GM13977 (cell line): ENCODE results near the gene SNAPC2.

ENCODE experiments used
- DNase-seq: peaks from one replicate; pipeline ENCODE4 v3.0.0; 2012; ENCODE audit warnings: low spot score
- in situ Hi-C: fragments of 300-500 bp; cut with MboI; formaldehyde crosslinking; loops from one replicate; pipeline ENCODE4 v1.12.0; 2022; ENCODE audit warnings: low sequenced_read_pairs, low pct_unique_long_range_greater_than_20kb, mixed read lengths, inconsistent platforms; ENCODE audit not compliant: unreplicated experiment
- TF ChIP-seq, protein P1 (sequence below): IDR thresholded peaks from 2 replicates; pipeline ENCODE4 v1.5.1; 2012; ENCODE audit warnings: mild to moderate bottlenecking, control low read depth; ENCODE audit not compliant: insufficient read depth; ENCODE audit errors: extremely low read depth, missing control alignments

The SNAPC2 gene

DNA sequence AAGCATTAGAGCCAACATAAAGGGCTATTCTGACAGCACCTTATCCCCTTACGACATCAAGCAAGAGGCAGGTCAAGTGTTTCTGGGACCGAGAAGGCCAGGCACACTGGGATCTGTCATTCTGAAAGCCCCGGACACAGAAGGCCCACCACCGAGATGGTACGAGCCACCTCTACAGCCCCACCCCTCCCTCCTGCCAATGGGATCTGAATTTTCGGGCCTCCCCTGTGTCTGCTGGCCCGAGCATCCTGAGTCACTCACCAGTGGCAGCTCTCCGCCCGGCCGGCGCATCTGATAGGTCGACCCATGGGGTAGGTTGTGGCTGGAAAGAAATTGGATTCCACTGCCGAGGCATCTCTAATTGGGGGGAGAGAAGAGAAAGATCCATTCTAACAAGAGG, 20.7 kb downstream of the SNAPC2 start:
- TF ChIP-seq, protein P1, sequence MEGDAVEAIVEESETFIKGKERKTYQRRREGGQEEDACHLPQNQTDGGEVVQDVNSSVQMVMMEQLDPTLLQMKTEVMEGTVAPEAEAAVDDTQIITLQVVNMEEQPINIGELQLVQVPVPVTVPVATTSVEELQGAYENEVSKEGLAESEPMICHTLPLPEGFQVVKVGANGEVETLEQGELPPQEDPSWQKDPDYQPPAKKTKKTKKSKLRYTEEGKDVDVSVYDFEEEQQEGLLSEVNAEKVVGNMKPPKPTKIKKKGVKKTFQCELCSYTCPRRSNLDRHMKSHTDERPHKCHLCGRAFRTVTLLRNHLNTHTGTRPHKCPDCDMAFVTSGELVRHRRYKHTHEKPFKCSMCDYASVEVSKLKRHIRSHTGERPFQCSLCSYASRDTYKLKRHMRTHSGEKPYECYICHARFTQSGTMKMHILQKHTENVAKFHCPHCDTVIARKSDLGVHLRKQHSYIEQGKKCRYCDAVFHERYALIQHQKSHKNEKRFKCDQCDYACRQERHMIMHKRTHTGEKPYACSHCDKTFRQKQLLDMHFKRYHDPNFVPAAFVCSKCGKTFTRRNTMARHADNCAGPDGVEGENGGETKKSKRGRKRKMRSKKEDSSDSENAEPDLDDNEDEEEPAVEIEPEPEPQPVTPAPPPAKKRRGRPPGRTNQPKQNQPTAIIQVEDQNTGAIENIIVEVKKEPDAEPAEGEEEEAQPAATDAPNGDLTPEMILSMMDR = no peak
- no peak for DNase-seq
- in situ Hi-C loops = no loop called here

DNA sequence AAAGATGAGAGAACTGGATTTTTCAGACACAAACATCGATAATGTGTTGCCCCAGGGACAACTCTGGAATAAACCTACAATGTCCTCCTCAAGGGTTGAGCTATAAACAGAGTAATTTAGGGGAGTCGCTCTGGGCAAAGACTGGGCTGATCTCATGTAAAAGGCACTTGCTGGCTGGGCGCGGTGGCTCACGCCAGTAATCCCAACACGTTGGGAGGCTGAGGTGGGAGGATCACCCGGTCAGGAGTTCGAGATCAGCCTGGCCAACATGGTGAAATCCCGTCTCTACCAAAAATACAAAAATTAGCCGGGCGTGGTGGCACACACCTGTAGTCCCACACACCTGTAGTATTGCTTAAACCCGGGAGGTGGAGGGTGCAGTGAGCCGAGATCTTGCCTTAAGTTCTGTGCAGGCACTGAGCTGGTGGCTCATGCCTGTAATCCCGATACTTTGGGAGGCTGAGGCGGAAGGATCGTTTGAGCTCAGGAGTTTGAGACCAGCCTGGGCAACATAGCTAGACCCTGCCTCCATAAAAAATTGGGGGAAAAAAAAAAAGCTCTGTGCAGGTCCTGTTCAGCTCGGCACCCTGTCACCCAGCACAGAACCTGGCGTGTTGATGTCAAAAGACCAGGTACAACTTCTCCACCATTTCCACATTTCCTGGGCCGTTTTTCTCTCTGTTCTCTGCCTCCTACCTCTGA, 21.9 kb downstream of the SNAPC2 start:
- in situ Hi-C loops = no loop called here
- TF ChIP-seq, protein P1 = no peak
- DNase-seq = no peak

DNA sequence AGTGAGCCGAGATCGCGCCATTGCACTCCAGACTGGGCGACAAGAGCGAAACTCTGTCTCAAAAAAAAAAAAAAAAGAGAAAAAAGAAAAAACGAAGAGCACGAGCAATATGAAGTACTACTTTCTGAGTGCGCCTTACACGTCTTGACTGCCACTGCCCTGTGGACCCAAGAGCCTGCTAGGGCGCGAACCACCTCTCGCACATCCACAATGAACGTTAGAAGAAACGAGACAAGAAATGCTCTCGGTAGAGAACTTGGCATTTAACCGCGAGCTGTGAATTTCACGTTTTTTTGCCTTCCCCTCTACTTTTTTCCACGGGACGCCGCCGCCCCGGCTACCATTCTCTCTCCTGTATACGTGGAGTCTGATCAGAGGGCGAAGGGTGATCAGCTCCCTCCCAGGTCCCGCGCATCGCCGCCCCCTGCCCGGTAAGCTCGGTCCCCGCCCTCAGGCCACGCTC, 22.9 kb downstream of the SNAPC2 start:
- in situ Hi-C loops = no loop called here
- TF ChIP-seq, protein P1 = no peak
- no peak for DNase-seq

DNA sequence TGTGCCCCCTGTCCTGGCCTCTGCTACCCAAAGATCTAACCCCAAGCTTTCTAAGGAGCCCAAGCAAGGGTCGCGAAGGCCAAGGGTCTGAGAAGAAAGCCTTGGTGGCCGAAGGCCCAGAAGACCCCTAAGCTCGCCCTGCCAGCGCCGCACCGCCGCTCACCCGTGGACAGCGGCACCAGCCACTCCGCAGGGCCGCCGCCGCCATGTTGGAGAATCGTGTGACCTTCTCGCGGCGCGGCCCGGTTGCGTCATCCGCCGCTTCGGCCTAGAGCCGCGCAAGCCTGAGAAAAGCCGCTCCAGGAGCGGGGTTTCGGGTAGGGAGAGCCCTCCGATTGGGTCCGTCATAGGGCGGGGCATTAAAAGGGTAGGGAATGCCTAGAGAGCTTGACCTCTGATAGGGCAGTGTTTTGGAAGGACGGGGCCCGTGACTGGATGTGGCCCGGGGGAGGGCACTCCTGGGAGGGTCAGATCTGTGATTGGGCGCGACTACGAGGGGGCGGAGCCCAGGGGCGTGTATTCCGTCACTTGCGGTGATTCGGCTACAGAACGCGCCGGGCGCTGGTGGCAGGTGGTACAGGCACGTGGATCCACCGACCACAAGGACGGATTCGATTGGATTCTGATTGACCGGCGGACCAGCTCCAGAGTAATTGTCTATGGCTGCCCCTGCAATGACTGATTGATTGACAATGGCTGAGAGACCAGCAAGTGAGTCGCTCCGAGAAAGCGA, 23.5 kb downstream of the SNAPC2 start, which contains the start of gene TIMM44:
TIMM44 (minus strand) TSS at position 223 of the 733 bp plus-strand sequence; CDS start at position 208, 15 bp downstream.
- in situ Hi-C loops = no loop called here

DNA sequence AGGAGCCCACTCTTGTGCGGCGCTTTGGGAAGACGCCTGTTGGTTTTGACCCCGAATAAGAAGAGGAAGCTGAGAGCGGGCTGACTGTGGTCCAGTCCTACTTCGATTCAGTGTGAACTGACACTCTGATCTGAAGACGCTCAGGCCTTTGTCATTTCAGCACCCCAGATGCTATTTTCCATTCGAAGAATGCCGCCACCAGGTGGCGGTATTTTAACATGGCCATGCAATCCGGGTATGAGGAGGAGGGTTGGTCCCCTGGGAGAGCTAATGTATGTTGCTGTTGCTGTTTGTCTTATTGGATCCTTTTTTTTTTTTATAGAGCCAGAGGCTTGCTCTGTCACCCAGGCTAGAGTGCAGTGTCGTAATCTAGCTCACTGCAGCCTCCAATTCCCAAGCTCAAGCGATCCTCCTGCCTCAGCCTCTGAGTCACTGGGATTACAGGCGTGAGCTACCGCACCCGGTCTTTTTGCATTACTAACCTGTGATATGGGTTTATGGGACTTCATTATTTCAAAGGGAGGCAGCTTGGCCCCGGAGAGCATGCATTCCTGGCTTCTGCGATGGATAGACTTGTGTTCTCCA, 24.1 kb downstream of the SNAPC2 start:
- in situ Hi-C loops = no loop called here
- TF ChIP-seq, protein P1 = peak; percentile 76
- DNase-seq = peak; percentile 85

More for the DNA sequence above, 23.5 kb downstream of the SNAPC2 start, which contains the start of gene TIMM44:
- DNase-seq = peak; percentile 97
- TF ChIP-seq, protein P1 = no peak

DNA sequence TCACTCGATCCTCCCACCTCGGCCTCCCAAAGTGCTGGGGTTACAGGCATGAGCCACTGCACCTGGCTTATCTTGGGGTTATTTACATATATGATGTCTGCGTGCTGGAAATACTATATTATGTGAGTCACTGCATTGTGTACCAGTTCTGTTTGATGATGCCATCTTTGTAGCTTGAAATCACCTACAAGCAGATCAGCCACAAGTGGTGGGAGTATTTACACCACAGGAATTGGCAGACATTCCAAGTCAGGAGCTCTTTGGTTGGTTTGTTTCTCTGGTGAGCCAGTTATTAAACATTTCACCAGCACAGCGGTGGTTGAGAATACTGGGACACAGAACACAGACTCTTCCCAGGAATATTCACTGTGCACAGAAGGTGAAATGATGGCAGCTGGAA, 27.8 kb downstream of the SNAPC2 start:
- TF ChIP-seq, protein P1 = no peak
- in situ Hi-C loops = no loop called here
- no peak for DNase-seq
